ENCODE data around the gene NTS.

NTS gene

GRCh38 chr12:85923767-85924331, 49.8 kb downstream of the NTS start:
- peak; percentile 30 for DNase-seq

- no peak for DNase-seq
Measured at GRCh38 chr12:85927166-85927565, 53.1 kb downstream of the NTS start.
